Prostate gland (tissue), 2 donors: ENCODE data around the gene SARDH. TPM values are rescaled to one million over a fixed set of nuclear protein-coding genes. Genes with fewer than 3 reads are reported as not detected.
A peak's percentile ranks its signal among the peaks of the same experiment; 100 is the strongest.

ENCODE experiments used
- DNase-seq: peaks from one replicate; pipeline ENCODE4 v3.0.0-alpha.2; 2019; ENCODE audit warnings: low spot score
- H3K27ac ChIP-seq, 2 donors: fragments of 200-600 bp; sonication (generic); 2 replicates each; pipeline ENCODE4 v1.5.1; 2017 to 2019
- H3K27me3 ChIP-seq: fragments of 200-600 bp; sonication (generic); replicated peaks from 2 replicates; pipeline ENCODE4 v1.5.1; 2019; ENCODE audit not compliant: insufficient read depth
- H3K36me3 ChIP-seq, 2 donors: fragments of 200-600 bp; sonication (generic); 1 replicate in 1 of 2; 2 replicates in 1 of 2; pipeline versions ENCODE4 v1.5.1 to v1.8.1; 2017 to 2019
- H3K4me1 ChIP-seq: fragments of 200-600 bp; sonication (generic); replicated peaks from 2 replicates; pipeline ENCODE4 v1.5.1; 2019
- H3K4me3 ChIP-seq, 2 donors: fragments of 200-600 bp; sonication (generic); 2 replicates each; pipeline ENCODE4 v1.5.1; 2017 to 2019
- H3K9me3 ChIP-seq: fragments of 200-600 bp; sonication (generic); 2 replicates; pipeline ENCODE4 v1.5.1; 2017
- POLR2A ChIP-seq: fragments of 450-650 bp; IDR thresholded peaks from one replicate; pipeline ENCODE4 v1.6.1; 2016; ENCODE audit warnings: antibody characterized with exemption, mild to moderate bottlenecking
- POLR2AphosphoS5 ChIP-seq: sonication (generic); formaldehyde crosslinking; IDR thresholded peaks from one replicate; pipeline ENCODE4 v1.6.1; 2017; ENCODE audit warnings: antibody characterized with exemption
- WGBS: methylation state at CpG from one replicate; pipeline ENCODE4 v1.1.5; 2018; 5-methylcytosine and 5-hydroxymethylcytosine counted together
- intact Hi-C: fragments of 100-400 bp; cut with DNase I; formaldehyde crosslinking; loops from one replicate; pipeline ENCODE4 v1.14.2; 2022
- total RNA-seq, 2 donors: library from RNA; depleted of rRNA; stranded (reverse); fragments of >200 nt; gene quantifications; one replicate each; pipeline ENCODE4 v1.1.0, GENCODE V29; 2016
- TF ChIP-seq, protein P1 (sequence below), 4 experiments: fragments of 200-600 bp in 2 of 4; fragments of 450-650 bp in 2 of 4; sonication (generic) in 2 of 4; IDR thresholded peaks; 1 replicate in 3 of 4; 2 replicates in 1 of 4; pipeline ENCODE4 v1.5.1; 2016 to 2019; ENCODE audit warnings: antibody characterized with exemption in 4 of 4, mild to moderate bottlenecking in 2 of 4, moderate library complexity in 2 of 4

Gene SARDH
- total RNA-seq, 2 donors from 2014 or later, result 6.7 to 7.2 TPM

- Histone ChIP-seq H3K36me3 (no peaks in the 10 kb centered on the region), H3K4me1 (no peaks in the 10 kb centered on the region), H3K4me3 (no peak overlapping the region), H3K27me3 (no peaks in the 10 kb centered on the region), H3K27ac (no peak overlapping the region), H3K9me3 (no peaks in the 10 kb centered on the region)
- TF ChIP-seq, protein P1, sequence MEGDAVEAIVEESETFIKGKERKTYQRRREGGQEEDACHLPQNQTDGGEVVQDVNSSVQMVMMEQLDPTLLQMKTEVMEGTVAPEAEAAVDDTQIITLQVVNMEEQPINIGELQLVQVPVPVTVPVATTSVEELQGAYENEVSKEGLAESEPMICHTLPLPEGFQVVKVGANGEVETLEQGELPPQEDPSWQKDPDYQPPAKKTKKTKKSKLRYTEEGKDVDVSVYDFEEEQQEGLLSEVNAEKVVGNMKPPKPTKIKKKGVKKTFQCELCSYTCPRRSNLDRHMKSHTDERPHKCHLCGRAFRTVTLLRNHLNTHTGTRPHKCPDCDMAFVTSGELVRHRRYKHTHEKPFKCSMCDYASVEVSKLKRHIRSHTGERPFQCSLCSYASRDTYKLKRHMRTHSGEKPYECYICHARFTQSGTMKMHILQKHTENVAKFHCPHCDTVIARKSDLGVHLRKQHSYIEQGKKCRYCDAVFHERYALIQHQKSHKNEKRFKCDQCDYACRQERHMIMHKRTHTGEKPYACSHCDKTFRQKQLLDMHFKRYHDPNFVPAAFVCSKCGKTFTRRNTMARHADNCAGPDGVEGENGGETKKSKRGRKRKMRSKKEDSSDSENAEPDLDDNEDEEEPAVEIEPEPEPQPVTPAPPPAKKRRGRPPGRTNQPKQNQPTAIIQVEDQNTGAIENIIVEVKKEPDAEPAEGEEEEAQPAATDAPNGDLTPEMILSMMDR (IDR thresholded peaks at IDR 0.05), result no peak
- TF ChIP-seq POLR2A (no peak), POLR2AphosphoS5 (no peak)
- DNase-seq, result no peak
- intact Hi-C loops, result no loop called here
- WGBS, result 88% methylated on average over 16 of the region's 16 CpGs
These were observed 47.7 kb upstream of the SARDH start for GRCh38 chr9:133785753-133786370.

DNA sequence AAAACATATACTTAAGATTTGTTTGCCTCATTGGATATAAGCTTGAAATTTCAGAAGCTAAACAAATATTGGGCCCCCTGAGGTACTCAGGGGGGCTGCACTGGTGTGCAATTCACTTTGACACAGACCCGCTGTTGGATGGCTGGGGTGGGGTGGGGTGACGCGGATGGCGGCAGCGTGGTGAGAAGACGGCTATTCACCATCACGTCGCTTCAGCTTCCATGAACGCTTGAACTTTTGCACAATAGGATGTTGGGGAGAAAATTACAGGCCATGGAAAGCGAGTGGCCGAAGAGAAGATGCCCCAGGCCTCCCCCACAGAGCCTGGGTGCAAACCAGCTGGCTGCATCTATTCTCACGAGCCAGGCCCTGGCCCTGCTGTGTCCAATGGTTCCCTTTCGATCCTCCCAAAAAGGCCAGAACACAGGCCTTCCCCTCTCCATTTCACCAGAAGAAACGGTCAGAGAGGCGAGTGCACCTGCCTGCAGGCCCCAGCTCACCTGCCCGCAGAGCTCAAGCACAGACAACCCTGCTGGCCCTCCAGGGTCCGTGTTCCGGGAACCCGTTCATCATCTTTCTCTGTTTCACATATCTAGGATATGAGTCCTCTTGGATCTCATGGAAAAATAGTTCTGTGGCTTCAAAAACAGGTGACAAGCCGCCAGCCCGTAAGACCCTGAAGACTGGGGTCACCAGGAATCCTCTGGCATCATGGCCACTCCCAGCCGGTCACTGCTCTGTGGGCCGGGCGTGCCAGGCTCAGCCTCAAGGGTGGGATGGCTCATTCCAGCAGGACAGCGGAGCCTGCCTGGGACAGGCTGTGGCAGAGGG is 46.8 kb upstream of the SARDH start:
- intact Hi-C loops, result no loop called here
- H3K4me3 ChIP-seq, result no peak overlapping the region
- 92% methylated on average over 25 of the region's 25 CpGs for WGBS
- TF ChIP-seq POLR2AphosphoS5 (no peak), POLR2A (no peak)
- TF ChIP-seq, protein P1 (IDR thresholded peaks at IDR 0.05), result no peak
- DNase-seq, result no peak
- H3K27ac ChIP-seq, result no peak overlapping the region
- no peaks in the 10 kb centered on the region for H3K9me3 ChIP-seq
- H3K27me3 ChIP-seq, result no peaks in the 10 kb centered on the region
- H3K36me3 ChIP-seq, result no peaks in the 10 kb centered on the region
- H3K4me1 ChIP-seq, result no peaks in the 10 kb centered on the region

GRCh38 chr9:133783331-133783731 is 45.2 kb upstream of the SARDH start:
- Histone ChIP-seq H3K4me3 (no peak overlapping the region), H3K36me3 (peaks cover 0 to 9% of the 10 kb centered on the region in 2 donors), H3K4me1 (no peaks in the 10 kb centered on the region), H3K9me3 (no peaks in the 10 kb centered on the region), H3K27ac (no peak overlapping the region), H3K27me3 (no peaks in the 10 kb centered on the region)
- no peak for TF ChIP-seq POLR2AphosphoS5
- no peak for TF ChIP-seq POLR2A
- TF ChIP-seq, protein P1 (IDR thresholded peaks at IDR 0.05), result no peak
- 78% methylated on average over 13 of the region's 13 CpGs for WGBS
- intact Hi-C loops, result no loop called here
- DNase-seq, result no peak

- TF ChIP-seq, protein P1 (IDR thresholded peaks at IDR 0.05), result peak; percentile 65 to 86 (median 80)
- TF ChIP-seq POLR2A (no peak), POLR2AphosphoS5 (peak; percentile 31)
- H3K27ac ChIP-seq, result no peak overlapping the region
- peak; percentile 78 for DNase-seq
- no peak overlapping the region for H3K4me3 ChIP-seq
- intact Hi-C loops, result no loop called here
- no peaks in the 10 kb centered on the region for H3K4me1 ChIP-seq
- WGBS, result 40% methylated on average over 16 of the region's 16 CpGs
- peaks cover 0 to 9% of the 10 kb centered on the region in 2 donors for H3K36me3 ChIP-seq
- H3K9me3 ChIP-seq, result no peaks in the 10 kb centered on the region
- H3K27me3 ChIP-seq, result no peaks in the 10 kb centered on the region
These were observed 44.3 kb upstream of the SARDH start for GRCh38 chr9:133782157-133783130.
